DLD1 (cell line): ENCODE measurements around the gene CEBPB.

Experiments
- in situ Hi-C: cut with HindIII; loops from 2 replicates; pipeline ENCODE4 v1.10.0; 2017; ENCODE audit warnings: low sequenced_read_pairs

CEBPB gene

DNA sequence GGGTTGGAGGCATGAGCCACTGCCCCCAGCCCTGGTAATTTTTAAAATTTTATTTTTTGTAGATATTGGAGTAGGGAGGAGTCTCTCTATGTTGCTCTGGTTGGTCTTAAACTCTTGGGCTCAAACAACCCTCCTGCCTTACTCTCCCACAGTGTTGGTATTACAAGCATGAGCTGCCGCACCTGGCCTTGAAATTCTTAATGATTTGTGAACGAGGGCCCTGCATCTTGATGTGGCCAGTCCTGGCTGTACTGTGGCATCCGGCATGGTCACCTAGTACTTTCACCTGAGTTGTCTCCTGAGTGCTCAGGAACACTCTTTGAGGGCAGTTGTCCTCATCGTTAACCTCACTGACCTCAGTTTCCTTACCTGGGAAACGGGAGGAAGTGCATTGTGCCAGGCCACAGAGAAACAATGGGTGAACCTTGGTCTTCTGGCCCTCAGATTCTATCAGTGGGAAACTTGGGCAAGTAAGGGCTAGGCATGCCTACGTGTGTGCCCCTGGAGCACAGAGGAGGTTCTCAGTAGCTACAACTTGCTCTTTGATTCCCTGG, 19.5 kb downstream of the CEBPB start:
- in situ Hi-C loops: no loop called here

DNA sequence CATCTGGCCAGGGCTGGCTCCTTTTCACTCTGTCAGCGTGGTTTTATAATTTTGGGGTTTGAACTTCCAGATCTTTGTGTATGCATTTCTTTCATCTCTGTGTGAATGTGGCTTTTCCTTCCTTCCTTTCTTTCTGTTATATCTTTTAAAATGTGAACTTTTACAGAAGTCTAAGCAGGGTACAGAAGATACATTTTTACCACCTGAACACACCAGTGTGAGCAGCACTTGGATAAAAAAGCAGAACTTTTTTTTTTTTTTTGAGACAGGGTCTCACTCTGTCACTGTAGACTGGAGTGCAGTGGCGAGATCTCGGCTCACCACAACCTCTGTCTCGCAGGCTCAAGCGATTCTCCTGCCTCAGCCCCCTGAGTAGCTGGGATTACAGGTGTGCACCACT, 20.5 kb downstream of the CEBPB start:
- in situ Hi-C loops: no loop called here

DNA sequence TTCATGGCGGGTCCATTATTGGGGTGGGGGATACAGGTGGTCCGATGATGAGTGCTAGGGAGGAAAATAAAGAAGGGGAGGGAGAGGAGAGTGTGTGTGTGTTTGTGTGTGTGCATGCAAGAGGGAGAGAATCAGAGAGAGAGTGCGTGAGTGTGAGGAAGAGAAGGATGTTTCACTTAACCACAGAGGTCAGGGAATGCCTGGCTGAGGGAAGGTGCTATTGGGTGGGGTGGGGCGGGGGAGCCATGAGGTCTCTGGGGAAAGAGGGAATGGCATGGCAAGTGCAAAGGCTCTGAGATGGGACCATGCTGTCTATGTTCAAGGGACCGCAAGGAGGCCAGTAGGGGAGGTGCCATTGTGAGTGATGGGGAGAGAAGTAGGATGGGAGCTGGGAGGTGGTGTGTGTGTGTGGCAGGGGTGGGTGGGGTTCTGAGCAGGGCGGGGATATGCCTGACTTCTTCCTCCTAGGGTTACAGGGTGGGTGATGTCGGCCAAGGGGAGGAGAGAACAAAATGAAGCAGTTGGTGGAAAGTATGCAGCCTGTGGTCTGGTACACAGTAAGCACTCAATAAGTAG, 23.0 kb downstream of the CEBPB start:
- in situ Hi-C loops: no loop called here

DNA sequence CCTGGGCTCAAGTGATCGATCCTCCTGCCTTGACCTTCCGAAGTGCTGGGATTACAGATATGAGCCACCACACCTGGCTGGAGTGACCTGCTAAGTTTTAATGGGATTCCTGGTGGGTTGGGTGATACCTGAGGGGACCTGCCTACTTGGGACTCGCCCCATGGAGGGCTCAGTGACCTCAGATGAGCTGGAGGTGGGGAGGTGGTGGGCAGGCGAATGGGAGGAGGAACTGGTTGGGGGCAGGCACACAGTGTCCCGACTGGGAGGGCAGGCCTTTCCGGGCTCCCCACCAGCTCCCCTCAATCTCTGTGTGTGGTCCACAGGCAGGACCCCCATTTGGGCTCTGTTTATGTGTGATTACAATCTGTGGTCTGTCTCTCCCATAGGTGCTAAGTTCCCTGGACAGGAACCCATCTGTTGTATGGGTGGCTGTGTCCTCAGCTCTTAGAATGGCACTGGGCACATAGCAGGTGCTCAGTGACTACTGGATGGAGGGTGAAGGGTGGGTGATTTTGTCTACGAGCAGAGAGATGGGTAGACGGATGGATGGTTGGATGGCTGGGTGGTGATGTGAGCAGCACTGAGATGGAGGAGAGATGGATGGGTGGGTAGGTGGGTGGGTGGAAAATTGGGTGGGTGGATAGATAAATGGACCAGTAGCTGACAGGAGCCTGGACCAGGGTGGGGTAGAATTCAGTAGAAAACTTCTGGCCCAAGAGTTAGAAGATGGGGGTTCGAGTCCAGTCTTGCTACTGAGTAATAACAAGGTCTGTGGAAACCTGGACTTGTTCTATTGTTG, 23.8 kb downstream of the CEBPB start:
- in situ Hi-C loops: no loop called here

DNA sequence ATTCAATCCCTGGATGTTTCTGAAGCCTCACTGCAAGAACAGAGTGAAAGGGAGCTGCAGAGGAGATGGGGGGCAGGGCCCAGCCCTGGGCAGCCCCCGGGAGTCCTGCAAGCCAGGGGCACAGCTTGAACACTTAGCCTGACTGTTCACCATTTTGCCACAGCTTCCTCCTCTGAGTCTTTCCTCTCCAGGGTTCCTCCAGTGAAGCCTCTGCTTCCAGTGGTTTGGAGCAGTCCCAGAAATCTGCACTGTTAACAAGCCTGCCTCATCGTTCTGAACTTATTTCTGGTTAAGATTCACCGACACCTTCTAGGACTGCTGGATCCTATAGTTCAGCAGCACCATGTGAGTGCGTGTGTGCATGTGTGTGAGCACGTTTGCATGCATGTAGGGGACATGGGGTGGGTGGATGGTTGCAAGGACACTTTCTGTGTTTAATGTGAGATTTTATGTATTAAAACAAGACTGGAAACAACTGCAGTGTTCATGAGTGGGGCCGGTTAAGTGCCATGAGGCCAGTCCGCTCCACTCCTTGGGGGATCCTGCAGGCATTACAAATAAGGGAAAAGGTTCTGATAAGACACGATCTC, 24.6 kb downstream of the CEBPB start:
- in situ Hi-C loops: no loop called here

DNA sequence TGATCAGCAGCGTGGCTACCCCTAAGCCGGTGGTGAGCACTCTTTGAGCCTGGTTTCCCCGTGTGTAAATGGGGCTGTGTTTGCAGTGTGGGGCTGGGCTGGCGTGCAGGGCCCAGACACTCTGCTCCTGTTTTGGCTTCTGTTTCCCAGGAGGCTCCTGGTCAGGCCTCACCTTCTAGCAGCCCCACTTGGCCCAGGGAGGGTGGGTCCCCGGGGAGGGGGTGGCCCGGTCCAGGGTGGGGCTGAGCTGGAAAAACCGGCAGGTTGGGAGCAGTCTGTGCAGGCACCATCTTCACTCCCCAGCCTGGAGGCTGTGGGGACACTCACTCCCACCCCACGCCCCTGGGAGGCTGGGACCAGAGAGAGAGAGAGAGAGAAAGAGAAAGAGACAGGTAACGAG, 25.3 kb downstream of the CEBPB start:
- in situ Hi-C loops: no loop called here

DNA sequence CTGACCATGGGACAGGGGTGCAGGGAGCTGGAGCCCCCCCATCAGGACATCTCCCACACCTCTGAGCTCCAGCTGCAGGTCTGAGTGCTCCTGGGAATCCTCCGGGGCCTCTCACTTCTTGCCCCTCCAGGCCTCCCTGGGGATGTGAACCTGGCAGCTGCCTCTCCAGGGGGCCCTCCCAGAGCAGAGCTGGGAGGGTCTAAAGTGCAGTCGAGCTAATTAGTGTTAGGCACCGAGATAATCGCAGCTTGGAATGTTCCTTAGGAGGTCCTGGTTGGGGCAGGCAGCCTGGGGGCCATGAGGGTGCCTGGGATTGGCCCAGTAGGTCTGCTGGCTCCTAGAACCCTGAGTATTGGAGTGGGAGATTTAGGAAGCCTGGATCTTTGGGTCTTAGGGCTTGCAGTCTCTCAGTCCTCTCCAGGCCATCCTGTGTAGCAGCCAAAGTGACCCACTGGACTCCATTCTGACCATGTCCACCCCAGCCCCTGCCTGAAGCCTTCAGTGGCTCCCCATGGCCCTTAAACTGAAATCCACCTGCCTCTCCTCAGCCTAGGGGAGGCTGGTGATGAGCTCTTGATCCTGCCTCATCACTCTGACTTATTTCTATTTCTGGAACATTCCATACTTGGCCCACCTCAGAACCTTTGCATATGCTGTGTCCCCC, 26.0 kb downstream of the CEBPB start:
- in situ Hi-C loops: no loop called here

DNA sequence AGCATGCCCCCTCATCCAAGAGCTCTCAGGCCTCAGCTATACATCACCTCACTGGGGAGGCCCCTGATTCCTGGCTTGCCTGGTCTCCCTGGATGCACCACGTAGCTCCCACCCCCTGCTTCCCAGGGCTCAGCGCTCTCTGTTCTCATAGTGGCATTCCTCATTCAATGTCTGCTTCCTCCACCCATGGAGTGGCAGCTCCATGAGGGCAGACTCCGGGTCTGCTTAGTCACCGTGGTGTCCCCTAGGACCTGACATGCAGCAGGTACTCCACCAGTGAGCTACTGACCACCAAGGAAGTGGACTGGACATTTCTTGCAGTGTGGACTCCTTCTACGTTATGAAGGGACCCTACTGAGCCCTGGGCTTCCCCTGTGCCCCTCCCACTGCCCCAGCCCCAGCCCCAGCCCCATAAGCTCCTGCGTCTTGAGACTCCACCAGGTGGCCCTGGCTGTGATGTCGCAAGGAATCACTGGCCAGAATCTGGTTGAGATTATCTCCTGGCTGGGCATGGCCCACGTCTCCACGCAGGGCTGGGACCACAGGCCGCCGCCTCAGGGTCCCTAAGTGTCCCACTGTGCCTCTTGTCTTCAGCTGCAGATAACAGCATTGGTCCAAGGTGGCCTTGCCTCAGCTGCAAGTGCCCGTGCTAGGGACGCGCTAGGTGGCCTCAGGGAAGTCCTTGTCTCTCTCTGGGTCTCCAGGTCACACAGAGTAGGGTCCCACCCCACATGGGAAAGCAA, 26.7 kb downstream of the CEBPB start:
- in situ Hi-C loops: no loop called here

DNA sequence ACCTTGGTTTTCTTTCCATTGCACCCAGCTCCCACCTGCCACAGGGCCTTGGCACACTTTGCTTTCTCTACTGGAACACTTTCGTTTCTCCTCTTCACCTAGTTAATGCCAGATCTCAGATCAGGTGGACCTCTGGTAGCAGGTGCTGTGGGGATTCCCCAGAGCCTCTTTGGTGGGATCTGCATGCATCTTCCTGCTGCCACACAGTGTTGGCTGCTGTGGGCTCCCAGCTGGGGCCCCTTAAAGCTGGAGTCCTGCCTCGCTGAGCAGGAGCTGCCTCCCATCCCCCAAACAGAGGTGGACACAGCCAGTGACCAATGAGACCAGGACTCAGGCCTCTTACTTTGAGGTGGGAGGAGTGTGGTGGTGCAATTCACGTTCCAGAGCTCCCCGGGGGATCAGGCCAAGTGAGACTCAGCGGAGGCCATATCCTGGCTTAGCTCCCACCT, 28.4 kb downstream of the CEBPB start:
- in situ Hi-C loops: no loop called here

DNA sequence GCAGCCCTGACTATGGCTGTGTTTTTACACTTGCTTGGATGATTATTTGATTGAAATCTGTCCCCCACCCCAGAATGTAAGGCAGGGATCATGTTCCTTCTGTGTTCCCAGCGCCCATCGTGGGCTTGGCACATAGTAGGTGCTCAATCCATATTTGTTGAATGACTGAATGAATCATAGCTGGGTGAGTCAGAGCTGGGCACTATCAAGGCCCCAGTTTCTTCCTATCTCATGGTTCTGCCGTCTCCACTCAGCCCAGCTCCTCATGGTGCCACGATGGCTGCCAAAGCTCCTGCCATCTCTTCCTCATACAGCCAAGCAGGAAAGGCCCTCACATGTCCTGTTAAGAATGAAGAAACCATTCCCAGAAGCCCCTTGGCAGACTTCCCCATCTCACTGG, 29.0 kb downstream of the CEBPB start:
- in situ Hi-C loops: no loop called here

DNA sequence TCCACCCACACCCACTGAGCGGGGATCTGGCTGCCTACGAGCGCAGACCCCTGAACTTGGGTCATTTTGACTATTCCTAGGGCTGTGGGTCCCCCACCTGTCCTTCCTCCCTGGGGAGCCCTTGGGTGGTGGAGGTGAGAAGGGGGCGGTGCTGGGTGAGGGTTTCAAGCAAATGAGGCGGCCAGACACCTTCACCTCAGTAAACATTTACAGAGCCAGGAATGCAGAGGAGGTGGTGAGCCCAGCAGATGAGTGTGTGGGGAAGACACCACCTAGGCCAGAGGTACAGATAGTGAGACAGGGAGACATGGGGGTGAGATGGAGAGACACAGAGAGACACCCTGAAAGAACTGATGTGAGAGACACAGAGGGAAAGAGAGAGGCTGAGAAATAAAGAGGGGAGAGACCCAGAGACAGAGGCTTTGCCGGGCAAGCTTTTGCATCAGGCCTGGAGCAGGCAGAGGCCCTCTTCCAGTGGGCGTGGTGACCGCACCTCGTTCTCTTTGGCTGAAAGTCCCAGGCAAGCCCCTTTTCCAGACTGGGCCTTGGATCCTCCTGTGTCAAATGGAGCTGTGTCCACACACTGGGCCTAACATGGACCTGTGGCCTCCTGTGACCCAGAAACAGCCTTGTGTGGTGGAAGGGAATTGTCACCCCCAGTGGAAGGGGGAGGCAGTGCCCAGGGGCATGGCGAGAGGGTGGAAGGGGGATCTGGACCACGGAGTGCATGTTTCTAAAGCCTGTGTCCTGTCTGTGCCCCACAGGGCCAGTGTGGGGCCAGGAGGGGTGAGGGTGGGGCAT, 29.7 kb downstream of the CEBPB start:
- in situ Hi-C loops: no loop called here

DNA sequence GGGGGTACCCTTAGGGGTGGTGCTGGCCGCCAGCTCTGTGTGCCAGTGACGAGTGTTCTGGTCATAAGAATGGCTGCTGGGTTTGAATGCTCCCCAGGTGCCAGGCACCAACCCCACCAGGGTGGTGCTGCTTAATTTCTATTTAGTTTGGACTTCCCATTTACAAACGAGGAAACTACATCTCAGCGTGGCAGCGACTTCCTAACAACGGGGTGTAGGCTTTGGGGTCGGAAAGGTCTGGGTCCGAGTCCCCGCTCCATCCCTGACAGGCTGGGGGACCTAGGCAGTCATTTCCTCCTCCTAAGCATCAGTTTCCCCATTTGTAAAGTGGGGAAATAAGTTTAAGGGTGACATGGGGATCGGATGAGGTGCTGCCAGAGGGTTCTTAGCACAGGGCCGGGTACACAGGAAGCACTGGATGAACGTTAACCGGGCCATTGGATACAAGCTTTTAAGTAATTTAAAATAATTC, 30.3 kb downstream of the CEBPB start:
- in situ Hi-C loops: no loop called here

DNA sequence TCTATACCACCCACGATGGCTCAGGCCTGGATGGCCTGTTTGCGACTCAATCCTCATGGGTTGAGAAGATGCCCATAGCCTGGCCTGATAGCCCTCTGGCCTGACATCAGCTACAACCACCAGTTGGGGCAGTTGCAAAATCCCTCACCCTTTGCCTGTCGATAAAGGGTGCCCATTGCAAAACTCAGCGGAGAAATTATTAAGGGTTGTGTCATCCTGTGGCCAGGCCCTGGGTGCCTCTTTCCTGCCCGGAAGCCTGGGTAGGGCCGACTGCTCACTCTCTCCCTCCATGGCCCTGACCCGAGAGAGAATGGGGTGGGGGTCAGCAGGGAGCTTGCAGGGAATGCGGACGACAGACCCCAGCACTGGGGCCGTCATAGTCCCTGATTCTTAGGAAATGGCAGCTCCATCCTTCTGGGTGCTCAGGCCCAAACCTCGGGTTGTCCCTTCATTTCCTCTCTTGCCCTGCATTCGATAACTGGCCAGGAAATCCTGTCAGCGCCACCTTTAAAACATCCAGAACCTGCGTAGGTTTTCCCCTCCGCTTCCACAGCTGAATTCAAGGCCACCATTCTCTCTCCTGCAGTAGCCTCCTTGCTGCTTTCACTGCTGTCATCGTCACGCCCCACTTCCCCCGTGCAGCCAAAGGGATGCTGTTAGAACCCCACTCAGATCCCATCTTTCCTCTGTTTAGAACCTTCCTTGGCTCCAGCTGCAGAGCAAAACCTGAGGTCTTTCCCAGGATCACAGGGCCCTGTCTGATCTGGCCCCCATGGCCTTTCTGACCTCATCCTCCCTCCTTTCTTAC, 31.1 kb downstream of the CEBPB start:
- in situ Hi-C loops: no loop called here

DNA sequence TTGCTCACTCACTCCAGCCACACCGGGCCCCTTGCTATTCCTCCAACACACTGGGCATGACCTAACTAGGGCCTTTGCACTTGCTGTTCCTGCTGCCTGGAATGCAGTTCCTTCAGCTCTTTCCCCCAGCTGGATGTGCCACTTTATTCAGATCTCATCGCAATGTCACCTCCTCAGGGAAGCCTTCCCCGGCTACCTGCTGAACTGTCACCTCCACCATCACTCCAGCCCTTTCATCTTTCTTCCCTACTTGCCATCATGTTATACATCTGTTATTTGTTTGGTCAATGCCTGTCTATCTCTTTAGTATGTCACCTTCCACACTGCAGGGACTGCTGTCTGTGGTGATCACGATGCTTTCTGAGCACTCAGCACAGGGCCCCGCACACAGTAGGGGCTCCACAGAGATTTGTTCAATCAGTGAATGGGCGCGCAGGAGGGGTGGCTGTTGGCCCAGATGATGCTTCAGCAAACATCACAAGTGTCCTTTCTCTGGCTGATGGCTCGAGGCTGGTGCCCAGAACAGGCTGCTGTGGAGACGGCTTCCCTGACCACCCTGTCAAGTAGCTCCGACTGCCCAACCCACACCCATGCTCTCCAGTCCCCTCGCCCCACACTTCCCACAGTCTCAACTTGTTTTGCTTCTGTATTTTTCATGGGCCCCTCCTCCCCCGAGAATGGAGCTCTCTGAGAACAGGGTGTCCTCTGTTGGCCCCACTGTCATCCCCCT, 31.8 kb downstream of the CEBPB start:
- in situ Hi-C loops: no loop called here

DNA sequence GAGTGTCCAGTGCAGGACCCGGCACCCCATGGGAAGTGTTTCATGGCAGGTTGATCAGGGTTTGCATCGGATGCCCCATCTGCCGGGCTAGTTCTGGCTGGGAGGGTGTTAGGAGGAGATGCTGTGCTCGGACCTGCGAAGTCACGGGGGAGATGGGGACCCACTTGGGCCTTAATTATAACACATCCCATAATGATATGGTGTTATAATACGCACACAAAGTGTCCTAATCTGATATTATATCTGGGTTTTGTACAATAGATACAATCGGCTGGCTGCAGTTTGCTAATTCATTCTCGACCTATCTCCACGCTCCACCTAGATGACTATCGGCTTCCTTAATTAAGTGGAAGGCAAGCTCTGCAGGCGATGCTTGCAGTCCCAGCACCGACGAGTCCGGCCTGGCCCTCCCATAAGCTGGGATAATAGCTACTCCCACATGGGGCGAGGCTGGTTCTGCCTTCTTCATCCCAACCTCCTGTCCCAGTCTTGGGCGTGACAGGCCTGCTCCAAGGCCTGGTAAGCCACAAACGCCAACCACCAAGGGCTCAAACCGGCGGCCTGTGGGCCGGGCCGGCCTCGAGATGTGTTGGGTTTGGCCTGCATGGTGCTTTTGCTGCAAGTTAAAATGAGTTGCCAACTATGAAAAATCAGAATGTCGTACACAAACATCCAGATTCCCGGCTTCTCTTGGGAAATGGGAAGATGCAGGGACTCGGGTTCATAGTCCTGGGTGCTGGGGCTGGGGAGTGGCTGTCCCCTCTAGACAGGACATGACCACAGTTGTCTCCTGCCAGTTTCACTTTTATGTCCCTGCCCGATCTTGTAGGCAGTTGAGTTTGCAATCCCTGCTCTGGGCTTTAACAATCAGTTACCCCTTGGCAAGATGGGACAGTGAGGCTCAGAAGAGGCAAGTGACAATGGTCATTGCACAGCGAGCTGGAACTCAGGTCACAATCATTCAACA, 32.7 kb downstream of the CEBPB start:
- in situ Hi-C loops: no loop called here

DNA sequence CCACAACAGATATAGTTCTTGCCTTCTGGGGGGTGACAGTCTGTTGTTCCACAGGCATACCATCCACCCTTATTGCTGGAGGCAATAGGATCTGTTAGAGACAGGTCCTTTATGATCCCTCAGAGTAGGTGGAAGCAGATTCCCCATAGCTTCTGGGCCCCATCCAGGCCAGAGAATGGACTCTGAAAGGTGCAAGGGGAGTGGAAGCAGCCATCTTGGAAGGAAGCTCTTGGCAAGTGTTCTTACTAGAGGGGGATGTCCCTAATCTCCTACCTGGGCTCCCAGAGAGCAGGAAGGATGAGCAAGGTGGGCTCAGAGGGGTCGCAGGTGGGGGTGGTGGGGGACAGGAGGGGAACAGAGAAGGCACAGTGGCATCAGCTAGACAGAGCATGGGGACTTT, 33.4 kb downstream of the CEBPB start:
- in situ Hi-C loops: no loop called here

DNA sequence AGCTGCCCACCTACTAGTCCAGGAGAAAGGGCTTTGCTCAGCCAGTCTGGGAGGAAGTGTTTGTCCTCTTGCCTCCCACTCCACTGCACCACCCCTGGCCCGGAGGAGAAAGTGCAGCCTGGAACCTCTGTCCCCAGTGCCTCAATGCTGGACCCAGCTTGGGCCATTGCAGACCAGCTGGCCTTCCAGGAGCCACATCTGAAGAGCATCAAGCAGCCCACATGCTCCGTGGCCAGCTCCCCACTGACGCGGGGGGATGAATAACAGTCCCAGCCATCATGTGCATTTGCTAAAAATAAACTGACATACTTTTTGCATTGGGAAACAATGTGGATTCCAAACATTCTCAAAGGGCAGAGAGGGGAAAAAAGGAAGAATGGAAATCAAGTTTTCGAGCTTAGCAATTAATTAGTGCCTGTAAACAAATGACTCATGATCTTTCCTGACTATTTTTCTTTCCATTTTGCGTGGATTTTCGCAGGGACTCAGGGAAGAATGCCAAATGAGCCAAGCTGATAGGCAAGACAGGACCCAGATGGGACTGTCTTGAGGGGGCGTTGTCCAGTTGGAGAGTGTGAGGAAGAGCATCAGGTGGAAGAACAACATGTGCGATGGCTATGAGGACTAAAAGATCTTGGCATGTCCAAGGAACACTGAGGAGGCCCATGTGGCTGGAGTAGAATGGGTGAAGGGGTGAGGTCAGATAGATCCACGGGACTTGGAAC, 34.1 kb downstream of the CEBPB start:
- in situ Hi-C loops: no loop called here
